Retina (tissue), 1 donor: ENCODE results near the gene MYO5C.
A peak's percentile ranks its signal among the peaks of the same experiment; 100 is the strongest.
"Not testable (repeated sequence)": the region's sequence is repeated elsewhere in the genome, so short reads cannot be mapped to it uniquely, and the experiment has no call there.

Source experiments
- DNase-seq: peaks from one replicate; pipeline ENCODE4 v3.0.0-alpha.2; 2016

MYO5C gene

DNA sequence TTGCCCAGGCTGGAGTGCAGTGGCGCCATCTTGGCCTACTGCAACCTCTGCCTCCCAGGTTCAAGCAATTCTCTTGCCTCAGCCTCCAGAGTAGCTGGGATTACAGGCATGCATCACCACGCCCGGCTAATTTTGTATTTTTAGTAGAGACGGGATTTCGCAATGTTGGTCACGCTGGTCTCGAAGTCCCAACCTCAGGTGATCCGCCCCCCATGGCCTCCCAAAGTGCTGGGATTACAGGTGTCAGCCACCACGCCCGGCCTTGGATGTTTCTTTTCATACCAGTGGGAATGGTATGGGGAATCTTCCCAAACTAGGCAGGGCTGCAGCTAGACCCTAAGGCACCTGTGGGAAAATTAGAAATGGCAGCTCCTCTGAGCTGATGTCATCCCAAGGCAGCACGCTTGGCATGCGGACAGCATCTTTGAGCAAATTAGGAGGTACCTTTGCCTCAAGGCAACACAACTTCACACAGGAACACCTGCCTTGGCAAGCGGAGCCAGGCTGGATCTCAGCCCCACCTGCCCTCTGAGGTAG, 56.5 kb downstream of the MYO5C start:
- not testable (repeated sequence) for DNase-seq

DNA sequence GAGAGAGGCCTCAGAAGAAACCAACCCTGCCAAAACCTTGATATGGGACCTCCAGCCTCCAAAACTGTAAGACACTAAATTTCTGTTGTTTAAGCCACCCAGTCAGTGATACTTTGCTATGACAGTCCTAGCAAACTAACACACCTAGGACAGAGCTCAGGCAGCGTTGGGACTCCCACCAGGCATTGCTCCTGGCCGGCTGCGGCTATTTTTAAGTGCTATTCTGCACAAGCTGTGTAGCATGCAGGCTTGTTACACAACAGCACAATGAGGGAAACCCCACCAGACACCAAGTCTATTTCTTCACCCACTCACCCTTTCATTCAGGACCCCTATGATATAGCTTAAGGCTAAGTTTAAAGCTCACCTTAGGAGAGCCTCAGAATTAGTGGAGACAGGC, 57.5 kb downstream of the MYO5C start:
- no peak for DNase-seq

DNA sequence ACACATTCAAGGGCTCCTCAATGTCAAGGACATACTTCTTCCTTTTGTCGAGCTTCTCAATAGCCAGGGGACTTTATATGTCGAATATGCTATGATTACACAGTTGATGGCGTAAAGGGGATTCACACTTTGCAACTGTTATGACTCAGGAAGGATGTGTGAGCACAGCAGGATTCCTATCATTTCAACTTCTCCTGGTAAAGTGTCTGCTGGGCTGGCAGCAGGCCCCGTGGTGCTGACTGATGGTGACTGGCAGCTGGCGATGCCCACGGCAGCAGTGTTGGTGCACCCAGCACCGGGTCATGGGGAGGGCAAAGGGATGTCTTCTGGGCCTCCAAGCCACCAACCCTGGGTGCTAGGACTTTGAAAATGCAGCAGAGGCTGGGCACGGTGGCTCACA, 59.6 kb downstream of the MYO5C start:
- DNase-seq = no peak

DNA sequence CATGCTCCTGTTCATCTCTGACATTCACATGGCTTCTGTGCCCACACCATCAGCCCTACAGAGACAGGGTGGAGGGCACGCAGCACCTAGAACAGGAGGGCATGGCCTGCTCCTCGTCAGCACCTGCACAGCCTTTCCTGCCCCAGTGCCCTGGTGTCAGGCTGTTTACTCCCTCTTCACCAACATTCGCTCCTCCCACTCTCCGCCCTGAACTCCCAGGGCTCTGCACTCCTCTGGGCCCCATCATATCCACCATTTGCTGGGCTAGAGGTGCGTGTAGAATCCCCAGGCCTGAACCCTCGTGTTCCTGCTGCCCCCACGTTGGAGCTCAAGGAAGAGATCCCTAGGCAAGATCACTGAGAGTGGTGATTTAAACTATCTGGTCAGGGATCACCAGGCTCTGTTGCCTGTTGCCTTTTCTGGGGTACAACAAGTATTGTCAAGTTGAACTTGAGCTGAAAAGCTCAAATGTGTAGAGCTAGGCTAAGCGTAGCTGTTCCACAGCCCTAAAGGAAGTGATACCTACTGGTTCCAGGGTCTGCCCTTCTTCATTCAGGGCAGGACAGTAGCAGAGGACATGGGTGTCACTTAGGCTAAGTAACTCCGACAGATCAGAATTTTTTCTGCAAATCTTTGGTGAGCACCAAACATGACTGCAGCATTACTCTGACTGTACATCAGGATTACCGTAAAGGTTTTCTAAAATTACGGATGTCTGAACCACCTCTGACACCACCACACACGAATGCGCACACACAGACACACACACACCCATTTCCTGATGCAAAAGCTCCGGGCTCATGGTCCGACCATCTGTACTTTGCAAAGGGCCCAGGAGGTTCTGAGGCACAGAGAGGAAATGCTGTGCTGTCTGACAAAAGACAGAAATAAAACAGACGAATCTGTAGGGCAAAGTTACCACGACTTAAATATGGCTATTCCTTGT, 60.7 kb downstream of the MYO5C start:
- no peak for DNase-seq

DNA sequence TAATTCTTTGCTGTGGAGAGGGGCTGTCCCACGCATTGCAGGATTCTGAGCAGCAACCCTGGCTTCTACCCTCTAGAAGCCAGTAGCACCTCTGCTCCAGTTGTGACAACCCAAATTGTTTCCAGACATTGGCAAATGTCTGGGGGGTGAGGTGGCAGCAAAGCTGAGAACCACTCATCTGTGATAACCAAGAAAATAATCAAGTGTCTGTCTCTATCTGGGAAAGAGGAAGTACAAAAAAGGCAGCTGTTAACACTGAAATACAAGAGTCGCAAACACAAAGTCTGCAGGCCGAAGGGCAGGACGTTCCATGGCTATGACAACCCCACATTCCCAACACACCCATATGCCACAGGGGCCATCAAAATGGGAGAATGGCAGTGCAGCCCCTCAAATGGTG, 62.2 kb downstream of the MYO5C start:
- DNase-seq = no peak

DNA sequence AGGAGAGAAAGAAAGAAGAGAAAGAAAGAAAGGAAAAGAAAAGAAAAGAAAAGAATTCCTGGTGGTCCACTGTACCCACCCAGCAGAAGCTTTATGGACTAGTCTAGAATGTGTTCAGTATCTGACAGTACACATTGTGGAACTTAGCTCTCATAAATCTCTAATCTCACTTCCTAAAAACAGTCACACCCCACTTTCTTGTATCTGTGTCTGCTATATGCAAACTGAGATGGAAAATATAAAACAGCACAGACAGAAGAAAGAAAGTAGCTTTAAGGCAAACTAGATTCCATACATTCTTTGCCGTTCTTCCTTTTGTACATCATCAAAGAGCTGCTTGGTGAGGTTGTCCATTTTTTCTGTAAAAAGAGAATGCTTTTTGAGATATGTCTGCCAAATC, 63.3 kb downstream of the MYO5C start:
- no peak for DNase-seq

DNA sequence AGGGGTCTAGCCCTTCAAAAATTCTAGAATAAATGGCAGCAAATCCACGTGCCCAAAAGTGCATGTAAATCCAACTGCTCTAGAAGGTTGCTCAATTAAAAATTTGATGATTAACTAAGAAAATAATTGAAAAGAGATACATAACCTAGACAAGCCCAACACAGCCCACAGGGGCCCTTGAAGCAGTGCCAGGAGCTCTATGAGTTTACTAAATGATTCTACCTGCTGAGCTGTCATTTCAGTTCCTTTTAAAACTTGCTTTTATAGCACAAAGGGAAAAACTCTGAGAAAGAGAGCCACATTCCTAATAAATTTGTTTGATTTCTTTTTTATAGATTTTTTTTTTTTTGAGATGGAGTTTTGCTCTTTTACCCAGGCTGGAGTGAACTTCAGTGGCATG, 65.5 kb downstream of the MYO5C start:
- no peak for DNase-seq

DNA sequence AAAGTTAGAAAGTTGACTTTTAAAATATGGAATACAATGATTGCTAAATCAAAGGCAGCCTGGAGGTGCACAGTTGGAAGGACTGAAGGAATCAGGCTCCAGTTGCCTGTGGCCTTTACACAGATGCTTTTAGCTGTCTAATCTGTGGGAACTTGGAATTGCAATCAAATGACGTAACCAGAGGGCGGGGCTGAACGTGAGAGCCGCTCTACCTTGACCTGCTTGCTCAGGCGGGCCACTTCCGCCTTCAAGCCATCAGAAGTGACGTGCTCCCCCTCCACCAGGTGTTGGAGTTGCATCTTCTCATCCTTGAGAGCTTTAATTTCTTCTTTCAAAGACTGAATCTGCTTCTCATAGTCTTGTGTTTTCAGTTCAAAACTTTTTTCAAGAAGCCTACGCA, 66.7 kb downstream of the MYO5C start:
- DNase-seq = no peak

DNA sequence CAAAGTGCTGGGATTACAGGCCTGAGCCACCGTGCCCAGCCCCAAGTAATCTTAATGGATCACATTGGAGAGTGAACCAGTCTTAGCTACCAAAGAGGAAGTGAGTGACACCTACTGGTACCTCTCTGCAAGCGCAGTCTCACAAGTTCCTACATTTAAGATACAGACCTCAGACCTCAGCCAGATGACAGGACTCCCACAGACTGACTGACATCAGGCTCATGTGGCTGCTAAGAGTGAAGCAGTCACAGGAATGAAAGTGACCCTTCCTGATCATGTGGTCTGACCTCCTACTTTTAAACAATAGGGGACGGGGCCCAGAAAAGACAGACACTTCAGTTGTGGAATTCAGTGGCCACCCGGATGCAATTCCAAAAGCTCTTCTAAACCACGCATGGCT, 68.1 kb downstream of the MYO5C start:
- DNase-seq = peak; percentile 65

DNA sequence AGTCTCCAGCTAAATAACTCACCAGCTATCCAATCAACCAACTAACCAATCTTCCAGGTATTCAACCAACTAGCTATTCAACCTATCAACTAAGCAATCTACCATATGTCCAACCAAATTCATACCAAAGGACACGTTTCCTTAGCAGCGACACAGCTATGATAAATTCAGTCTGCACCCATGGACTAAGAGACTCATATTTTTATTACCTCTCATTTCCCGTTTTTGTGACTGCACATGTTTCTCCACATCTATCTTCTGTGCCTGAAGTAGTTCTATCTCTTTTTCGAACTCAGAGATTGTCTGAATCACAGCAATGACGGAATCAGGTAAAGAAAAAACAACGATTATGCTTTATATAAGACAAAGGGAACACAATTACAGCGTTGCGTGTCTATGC, 70.4 kb downstream of the MYO5C start:
- no peak for DNase-seq

DNA sequence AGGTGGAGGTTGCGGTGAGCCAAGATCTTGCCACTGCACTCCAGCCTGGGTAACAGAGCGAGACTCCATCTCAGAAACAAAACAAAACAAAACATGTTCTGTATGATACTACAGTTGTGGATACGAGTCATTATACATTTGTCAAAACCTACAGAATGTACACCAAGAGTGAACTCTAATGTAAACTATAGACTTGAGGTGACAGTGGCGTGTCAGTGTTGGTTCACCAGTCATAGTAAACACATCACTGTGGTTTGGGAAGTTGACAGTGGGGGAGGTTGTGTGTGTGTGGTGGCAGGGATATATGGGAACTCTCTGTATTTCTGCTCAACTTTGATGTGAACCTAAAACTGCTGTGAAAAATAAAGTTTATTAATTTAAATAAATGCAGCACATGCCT, 71.4 kb downstream of the MYO5C start:
- DNase-seq = no peak

DNA sequence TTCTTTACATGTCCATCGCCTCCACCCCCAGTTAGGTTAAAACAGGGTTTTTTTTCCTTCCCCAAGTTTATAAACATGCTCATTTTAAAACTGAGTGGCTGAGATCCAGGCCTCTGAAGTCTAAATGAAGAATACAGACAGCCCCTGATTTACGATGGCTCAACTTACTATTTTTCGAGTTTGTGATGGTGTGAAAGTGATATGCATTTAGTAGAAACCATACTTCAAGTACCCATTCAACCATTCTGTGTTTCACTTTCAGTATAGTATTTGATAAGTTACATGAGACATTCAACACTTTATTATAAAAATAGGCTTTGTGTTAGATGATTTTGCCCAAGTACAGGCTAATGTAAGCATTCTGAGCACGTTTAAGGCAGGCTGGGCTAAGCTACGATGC, 73.9 kb downstream of the MYO5C start:
- DNase-seq = no peak

DNA sequence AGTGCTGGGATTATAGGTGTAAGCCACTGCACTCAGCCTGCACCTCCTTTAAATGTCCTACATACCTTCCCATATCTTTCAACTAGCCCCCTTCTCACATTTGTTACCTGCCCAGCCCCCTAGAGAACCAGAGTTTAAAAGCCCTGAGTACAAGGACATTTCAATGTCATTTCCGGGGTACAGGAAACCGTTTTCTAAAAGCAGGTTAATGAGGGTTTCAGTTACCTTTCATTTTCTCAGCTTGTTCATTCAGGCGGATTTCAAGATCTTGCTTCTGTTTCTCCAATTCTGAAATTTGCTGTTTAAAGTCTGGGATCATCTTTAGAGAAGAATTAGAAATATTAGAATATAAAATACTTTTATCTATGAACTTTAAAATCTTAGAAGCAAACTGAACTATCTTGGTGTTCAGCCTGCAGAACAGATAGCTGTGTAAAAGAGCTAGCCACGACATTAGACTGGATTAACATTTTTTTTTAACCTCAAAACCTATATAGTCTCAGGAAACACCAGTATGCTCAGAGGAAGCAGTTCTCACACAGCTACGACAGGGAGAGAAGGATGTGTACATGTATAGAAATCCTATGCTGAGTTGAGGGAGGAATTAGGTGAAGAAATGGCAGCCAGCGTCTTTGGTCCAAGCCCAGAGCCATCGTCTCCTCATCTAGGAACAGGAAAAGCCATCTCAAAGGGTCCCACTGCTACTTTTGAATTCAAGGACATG, 74.5 kb downstream of the MYO5C start:
- no peak for DNase-seq

DNA sequence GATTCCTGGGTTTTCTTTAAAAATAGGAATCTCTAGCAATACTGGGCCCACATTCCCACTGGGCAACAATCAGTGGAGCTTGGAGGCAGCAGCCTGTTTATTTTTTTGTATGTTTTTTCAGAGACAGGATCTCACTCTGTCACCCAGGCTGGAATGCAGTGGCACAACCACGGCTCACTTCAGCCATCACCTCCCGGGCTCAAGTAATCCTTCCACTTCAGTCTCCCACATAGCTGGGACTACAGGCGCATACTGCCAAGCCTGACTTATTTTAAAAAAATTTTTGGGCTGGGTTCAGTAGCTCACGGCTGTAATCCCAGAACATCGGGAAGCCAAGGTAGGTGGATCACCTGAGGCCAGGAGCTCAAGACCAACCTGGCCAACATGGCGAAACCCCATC, 75.4 kb downstream of the MYO5C start:
- DNase-seq = no peak

DNA sequence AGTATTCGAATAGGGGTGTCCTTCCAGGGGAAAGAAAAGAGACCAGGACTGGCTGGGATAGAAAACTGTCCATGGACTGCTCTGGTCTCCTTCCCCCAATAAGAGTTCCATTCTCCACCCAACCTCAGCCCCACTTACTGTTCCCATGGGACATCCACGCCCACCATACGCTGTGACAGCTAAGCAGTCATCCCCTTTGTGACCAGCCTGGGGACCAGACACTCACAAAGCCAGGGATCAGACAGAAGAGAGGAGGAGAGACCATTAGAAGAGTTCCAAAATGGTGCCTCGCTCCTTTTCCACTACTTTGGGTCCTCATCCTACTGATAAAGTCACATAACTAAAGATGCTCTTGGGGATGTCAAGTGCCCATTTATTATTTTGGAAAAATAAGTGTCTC, 76.8 kb downstream of the MYO5C start:
- DNase-seq = no peak

DNA sequence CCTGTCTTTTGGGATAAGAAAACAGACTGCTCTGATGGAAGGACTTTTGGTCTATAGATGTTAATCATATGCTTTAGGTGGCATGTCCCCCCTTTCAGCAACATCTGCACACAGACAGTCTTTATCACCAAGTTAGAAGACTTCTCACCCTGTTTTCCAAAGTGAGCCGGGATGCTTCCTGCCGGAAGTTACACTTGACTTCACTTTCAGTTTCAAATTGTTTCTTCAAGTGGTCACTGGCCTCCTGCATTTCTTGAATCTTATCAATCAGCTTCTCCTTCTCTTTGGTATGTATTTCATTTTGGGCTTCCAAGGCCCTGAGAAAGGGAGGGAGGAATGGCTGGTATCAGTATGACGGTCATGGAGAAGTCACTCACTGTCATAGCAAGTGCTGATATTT, 77.2 kb downstream of the MYO5C start:
- no peak for DNase-seq

DNA sequence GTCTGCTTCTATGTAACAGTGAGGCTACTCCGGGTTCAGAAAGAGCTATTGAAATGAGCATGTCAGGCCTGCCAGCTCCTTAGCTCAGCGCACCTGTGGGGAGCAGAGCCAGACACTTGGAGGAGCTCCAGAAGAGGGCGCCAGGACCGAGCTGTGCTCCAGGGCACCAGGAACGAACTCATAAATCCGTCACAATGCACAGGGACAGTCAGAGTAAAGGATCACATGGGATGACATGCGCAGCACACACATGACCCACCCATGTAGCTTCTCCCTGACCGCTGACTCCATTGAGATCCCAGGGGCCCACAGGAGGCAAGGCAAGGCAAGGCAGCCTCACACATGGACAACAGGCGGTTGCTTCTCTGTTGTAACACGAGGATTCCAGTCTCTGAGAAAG, 78.4 kb downstream of the MYO5C start:
- DNase-seq = no peak

DNA sequence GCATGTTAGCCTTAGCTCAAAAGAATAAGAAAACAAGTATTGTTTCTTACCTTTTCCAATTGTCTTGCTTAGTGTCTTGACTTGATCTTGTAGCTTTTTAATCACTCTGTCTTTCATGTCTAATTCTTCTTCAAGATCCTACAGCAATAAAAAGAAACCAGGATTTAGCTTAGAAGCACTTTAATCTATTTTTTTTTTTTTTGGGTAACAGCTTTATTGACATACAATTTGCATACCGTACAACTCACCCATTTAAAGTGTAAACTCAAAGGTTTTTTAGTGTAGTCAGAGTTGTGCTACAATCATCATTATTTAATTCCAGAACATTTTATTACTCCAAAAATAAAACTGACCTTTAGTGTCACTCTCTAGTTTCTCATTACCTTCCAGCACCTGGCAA, 81.1 kb downstream of the MYO5C start:
- DNase-seq = no peak

DNA sequence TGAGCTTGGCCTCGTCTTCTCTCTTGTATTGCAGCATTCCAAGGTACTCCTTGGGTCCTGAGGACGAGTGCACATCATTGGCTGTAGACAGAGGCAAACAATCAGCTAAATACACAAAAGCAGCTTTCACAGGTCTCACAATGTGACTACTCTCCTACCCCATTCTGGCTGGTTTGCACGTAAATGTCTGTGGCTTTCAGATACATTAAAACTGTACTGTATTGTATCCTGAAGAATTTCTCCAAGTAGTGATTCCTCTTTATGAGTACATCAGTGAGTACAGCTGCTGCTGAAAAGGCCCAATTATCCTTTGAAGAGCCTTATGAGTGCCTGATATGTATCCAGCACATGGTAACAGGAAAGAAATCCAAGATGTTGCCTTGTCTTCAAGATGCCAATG, 82.4 kb downstream of the MYO5C start:
- DNase-seq = no peak

DNA sequence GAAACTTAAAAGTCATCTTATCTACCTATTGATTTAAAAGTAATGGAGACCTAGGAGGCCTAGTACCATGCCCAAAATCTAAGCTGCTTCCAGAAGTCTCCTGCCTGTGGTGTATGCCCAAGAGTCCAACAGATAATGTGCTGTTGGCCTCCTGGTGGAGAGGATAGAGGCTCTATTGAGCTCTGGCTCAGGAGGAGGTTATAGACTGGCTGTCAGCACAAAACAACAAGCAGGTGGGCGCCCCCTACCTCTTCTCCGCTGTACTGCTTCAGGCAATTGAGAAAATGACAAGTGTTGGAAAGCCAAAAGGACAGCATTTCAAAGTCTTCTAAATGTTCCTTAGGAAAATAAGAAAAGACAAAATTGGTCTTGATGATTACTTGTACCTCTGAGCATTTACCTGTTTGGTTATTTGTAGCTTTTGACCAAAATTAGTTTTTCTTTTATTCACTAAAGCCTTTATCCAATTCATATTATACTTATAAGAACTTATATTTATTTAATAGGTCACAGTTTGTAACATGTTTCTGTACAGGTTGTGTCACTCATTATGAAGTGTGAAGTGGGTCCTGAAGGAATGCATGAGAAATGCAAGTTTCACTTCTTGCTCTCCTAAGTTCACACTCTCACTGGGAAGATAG, 87.2 kb downstream of the MYO5C start:
- DNase-seq = peak; percentile 49

DNA sequence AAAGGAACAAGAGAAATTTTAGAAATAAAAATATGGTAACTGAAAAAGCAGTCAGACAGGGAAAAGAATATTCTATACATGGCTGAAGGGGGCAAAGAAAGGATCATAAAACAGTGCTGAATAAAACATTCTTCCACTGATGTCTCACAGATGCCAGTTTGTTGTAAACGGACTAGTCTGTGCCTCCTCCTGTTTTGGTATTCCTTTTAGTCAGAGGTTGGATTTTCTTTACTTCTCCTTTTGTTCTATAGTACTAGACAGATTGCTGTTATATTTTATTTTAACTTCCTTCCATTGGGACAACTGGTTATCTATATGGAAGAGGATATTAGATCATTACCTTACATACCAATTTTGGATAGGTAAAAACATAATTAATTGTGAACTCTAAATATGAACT, 88.4 kb downstream of the MYO5C start:
- DNase-seq = no peak

DNA sequence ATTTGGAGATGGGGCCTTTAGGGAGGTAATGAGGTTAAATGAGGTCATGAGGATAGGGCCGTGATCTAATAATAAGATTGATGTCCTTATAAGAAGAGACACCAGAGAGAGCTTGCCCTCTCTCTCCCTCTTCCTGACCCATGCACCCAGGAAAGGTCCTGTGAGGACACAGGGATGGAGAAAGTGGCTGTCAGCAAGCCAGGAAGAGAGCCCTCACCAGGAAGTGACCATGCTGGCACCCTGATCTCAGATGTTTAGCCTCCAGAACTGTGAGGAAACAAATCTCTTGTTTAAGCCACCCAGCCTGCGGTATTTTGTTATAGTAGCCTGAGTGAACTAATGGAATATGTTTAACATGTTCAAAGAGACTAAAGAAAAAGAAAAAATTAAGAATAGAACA, 89.2 kb downstream of the MYO5C start:
- no peak for DNase-seq

DNA sequence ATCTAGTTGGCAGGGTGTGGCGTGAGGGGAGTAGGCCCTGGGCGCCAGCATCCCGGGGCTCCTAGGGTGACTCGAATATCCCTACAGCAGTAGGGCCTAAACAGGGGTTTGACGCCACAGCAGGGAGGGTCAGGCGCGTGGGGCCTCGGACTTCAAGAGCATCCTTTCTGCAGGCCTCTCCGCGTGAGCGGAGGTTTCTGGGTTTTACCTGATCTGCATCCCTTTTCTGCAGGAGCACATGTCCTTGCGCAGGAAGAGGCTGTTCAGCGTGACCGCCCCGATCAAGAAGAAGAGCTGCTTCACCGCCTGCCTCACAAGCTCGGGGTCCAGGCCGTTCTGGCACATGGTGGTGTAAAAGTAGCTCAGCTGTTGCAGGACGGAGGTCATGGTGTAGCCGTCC, 90.9 kb downstream of the MYO5C start:
- no peak for DNase-seq
